GM10266 (cell line): ENCODE data around the gene ZNF827.

Experiments used
- DNase-seq: peaks from one replicate; pipeline ENCODE4 v3.0.0; 2012; ENCODE audit errors: extremely low spot score
- CTCF ChIP-seq: IDR thresholded peaks from 2 replicates; pipeline ENCODE4 v1.5.1; 2012; ENCODE audit warnings: mild to moderate bottlenecking, low read depth; ENCODE audit not compliant: control insufficient read depth, insufficient read depth; ENCODE audit errors: missing control alignments

Gene ZNF827

GRCh38 chr4:145763399-145763798 lies 175.2 kb downstream of the ZNF827 start:
- DNase-seq, result no peak
- no peak for TF ChIP-seq CTCF

DNA sequence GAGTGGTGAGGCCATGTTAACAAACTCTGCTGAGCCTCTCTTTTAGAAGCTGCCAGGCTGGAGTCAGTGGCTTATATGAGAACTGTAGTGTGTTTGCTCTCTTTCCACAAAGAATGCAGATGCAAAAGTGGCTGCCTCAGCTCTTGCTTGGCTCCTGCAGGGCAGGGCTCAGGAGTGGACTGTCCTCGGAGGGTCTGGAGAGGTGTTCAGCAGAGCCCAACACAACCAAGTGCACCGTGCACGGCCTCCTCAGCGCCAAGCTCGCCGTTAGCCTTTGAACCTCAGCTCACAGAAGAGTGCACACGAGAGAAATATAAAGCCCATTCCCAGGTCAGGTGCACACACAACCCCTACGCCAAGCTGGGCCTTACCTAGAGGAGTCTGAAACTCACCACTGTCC lies 175.9 kb downstream of the ZNF827 start:
- TF ChIP-seq CTCF, result no peak
- no peak for DNase-seq

GRCh38 chr4:145760961-145761929 lies 177.4 kb downstream of the ZNF827 start:
- TF ChIP-seq CTCF, result no peak
- no peak for DNase-seq

DNA sequence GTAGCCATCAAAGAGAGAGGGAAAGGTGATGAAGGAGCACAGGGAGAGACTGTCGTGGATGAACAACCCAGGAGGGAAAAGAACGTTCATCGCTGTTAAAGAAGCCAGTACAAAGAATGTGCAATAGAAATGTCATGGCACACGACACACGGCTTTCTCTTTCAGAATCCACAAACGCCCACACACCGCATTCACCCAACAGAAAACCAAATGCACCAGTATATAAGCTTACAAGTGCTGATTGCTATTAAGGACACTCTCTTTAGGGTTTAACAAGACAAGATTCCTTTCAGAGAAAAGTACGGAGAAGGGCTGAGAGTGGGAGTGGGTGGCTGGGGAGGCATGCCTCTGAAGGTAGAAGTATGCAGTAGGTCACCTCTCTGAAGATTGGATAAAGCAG lies 178.4 kb downstream of the ZNF827 start:
- DNase-seq, result no peak
- no peak for TF ChIP-seq CTCF

GRCh38 chr4:145757188-145757587 lies 181.4 kb downstream of the ZNF827 start:
- TF ChIP-seq CTCF, result no peak
- DNase-seq, result no peak

- no peak for DNase-seq
Measured at GRCh38 chr4:145756244-145756643, 182.4 kb downstream of the ZNF827 start.

More at GRCh38 chr4:145756244-145756643, 182.4 kb downstream of the ZNF827 start:
- TF ChIP-seq CTCF, result no peak
